ENCODE measurements around the gene PES1. TPM values are rescaled to one million over a fixed set of nuclear protein-coding genes. Genes with fewer than 3 reads are reported as not detected.

The PES1 gene
- total RNA-seq, 2 experiments from 2014 or later = 28.4 to 30.5 TPM

DNA sequence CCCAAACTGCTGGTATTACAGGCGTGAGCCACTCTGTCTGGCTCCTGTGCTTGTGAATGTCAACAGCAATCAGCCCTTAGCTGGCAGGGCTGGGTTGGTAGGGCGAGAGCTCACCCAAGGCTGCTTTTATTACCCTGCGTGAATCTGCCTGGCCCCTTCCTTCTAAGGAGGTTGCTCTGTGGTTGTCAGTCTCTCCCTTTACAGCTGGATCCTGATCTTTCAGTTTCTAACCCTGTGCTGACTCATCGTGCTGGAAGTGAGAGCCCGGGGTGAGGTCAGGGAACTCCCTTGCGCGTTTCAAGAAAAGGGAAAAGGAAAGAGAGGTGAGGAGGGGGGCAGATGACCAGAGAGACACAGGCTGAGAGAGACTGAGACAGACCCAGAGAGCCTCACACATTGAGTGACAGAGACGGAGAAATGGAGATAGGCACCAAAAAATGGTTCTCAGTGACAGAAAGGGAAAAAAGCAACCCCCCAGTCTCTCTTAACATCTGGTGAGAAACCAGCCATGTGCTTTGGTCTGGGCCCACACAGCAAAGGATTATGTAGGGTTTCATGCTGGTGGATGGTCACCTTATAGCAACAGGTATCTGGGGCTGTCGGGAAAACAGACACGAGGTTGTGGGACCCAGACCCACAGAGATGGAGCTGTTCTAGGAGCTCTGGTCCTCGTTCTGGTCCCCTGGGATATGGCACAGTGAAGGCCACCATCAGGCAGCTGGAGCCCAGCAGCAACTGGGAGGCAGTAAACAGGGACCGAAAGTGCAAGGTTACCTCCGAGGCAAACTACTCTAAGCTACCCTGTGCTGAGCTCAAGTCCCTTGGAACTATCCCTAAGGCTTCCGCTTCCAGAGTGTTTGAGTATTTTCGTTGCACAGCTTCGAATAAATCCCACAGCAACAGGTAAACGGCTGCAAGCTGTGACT lies 17.8 kb upstream of the PES1 start:
- H3K36me3 Mint-ChIP-seq (ENCODE audit: low read depth) = no peaks in the 10 kb centered on the region
- H3K27me3 Mint-ChIP-seq = no peaks in the 10 kb centered on the region
- intact Hi-C loops (cut with DNase I, micrococcal nuclease) = loop anchor here in 1 of 2 experiments (10.0 kb wide), 1 partner anchor 215 kb away; the partner anchor contains the start of gene SEC14L2
- H3K4me1 Mint-ChIP-seq (ENCODE audit: low read depth) = peaks cover 16% of the 10 kb centered on the region
- Histone ChIP-seq H3K4me1 (ENCODE audit: insufficient read depth, low read length) (peaks cover 33% of the 10 kb centered on the region), H3K4me3 (ENCODE audit: low read length) (no peak overlapping the region), H3K9me3 (ENCODE audit: control insufficient read depth in 1 of 2, insufficient read depth in 1 of 2, low read length in 2 of 2) (no peaks in the 10 kb centered on the region), H3K36me3 (ENCODE audit: insufficient read depth, low read length) (no peaks in the 10 kb centered on the region), H3K27me3 (ENCODE audit: control insufficient read depth in 1 of 2, insufficient read depth in 2 of 2, low read length in 2 of 2) (no peaks in the 10 kb centered on the region), H3K27ac (ENCODE audit: low read depth in 1 of 2, low read length in 2 of 2) (no peak overlapping the region)
- H3K9me3 Mint-ChIP-seq = no peaks in the 10 kb centered on the region
- no peak for ATAC-seq (ENCODE audit: poor library complexity)
- TF ChIP-seq, protein P1, sequence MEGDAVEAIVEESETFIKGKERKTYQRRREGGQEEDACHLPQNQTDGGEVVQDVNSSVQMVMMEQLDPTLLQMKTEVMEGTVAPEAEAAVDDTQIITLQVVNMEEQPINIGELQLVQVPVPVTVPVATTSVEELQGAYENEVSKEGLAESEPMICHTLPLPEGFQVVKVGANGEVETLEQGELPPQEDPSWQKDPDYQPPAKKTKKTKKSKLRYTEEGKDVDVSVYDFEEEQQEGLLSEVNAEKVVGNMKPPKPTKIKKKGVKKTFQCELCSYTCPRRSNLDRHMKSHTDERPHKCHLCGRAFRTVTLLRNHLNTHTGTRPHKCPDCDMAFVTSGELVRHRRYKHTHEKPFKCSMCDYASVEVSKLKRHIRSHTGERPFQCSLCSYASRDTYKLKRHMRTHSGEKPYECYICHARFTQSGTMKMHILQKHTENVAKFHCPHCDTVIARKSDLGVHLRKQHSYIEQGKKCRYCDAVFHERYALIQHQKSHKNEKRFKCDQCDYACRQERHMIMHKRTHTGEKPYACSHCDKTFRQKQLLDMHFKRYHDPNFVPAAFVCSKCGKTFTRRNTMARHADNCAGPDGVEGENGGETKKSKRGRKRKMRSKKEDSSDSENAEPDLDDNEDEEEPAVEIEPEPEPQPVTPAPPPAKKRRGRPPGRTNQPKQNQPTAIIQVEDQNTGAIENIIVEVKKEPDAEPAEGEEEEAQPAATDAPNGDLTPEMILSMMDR (IDR thresholded peaks at IDR 0.05) = no peak
- CTCF ChIA-PET = no interaction called here
- POLR2A ChIA-PET = no interaction called here
- H3K27ac Mint-ChIP-seq = no peak overlapping the region
- DNase-seq = peak in 3 of 14 experiments; percentile 30 to 72 (median 62)
- no peak overlapping the region for H3K4me3 Mint-ChIP-seq

DNA sequence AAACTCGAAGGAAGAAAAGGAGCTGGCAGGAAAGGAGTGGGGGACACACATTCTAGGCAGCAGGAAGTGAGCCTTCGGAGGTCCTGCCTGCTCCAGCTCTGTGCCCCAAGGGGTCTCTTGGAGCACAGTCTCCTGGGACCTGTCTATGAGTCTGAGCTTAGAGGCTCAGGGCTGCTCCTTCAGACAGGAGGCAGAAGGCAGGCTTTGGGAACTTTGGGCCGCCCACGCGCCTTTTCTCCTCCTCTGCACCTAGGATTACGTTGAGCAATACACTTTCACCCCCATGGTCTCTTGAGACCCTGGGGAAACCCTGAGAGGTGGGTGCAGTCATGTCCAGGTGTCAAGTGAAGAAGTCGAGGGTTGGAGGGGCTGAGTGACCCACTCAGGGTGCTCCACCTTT lies 16.2 kb upstream of the PES1 start:
- H3K4me1 Mint-ChIP-seq (ENCODE audit: low read depth) = peaks cover 16% of the 10 kb centered on the region
- DNase-seq (no peak), ATAC-seq (ENCODE audit: poor library complexity) (no peak)
- H3K9me3 Mint-ChIP-seq = no peaks in the 10 kb centered on the region
- TF ChIP-seq, protein P1 (IDR thresholded peaks at IDR 0.05) = no peak
- no peak overlapping the region for H3K27ac Mint-ChIP-seq
- POLR2A ChIA-PET = interaction anchor here (1.2 kb wide), 2 partner anchors 16 to 477 kb away, joined by 4 to 5 read pairs; partner anchors contain the start of gene PES1
- Histone ChIP-seq H3K4me1 (ENCODE audit: insufficient read depth, low read length) (peaks cover 33% of the 10 kb centered on the region), H3K27ac (ENCODE audit: low read depth in 1 of 2, low read length in 2 of 2) (no peak overlapping the region), H3K9me3 (ENCODE audit: control insufficient read depth in 1 of 2, insufficient read depth in 1 of 2, low read length in 2 of 2) (no peaks in the 10 kb centered on the region), H3K4me3 (ENCODE audit: low read length) (no peak overlapping the region), H3K36me3 (ENCODE audit: insufficient read depth, low read length) (no peaks in the 10 kb centered on the region), H3K27me3 (ENCODE audit: control insufficient read depth in 1 of 2, insufficient read depth in 2 of 2, low read length in 2 of 2) (no peaks in the 10 kb centered on the region)
- H3K4me3 Mint-ChIP-seq = no peak overlapping the region
- H3K36me3 Mint-ChIP-seq (ENCODE audit: low read depth) = no peaks in the 10 kb centered on the region
- CTCF ChIA-PET = no interaction called here
- intact Hi-C loops (cut with DNase I, micrococcal nuclease) = loop anchor here in 1 of 2 experiments (10.0 kb wide), 1 partner anchor 213 kb away; the partner anchor contains the start of gene SEC14L2
- no peaks in the 10 kb centered on the region for H3K27me3 Mint-ChIP-seq

DNA sequence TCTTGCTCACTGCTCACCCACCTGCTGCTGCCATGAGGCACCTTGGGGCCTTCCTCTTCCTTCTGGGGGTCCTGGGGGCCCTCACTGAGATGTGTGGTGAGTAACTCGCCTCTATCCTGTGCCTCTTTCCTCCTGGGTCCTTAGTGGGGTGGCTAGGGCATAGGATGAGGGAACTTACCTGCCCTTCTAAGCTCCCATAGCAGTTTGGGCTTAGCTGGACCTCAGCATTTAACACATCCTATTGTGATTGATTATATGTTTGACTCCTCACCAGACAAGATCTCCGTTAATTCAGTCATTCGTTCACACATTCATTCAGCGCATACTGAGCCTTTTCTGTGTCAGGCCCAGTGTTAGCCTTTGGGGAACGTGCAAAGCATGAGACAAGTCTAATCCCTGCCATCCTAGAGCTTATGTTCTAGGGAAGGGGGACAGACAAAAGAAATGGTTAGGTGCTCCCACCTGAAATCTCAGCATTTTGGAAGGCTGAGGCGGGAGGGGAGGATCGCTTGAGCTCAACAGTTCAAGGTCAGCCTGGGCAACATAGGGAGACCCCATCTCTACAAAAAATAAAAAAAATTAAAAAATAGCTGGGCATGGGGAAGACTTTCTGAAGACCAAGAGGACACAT lies 15.7 kb upstream of the PES1 start:
- Histone ChIP-seq H3K4me3 (ENCODE audit: low read length) (peak overlapping the region; percentile 61), H3K27me3 (ENCODE audit: control insufficient read depth in 1 of 2, insufficient read depth in 2 of 2, low read length in 2 of 2) (no peaks in the 10 kb centered on the region), H3K9me3 (ENCODE audit: control insufficient read depth in 1 of 2, insufficient read depth in 1 of 2, low read length in 2 of 2) (no peaks in the 10 kb centered on the region), H3K4me1 (ENCODE audit: insufficient read depth, low read length) (peaks cover 33% of the 10 kb centered on the region), H3K36me3 (ENCODE audit: insufficient read depth, low read length) (no peaks in the 10 kb centered on the region), H3K27ac (ENCODE audit: low read depth in 1 of 2, low read length in 2 of 2) (no peak overlapping the region)
- Mint-ChIP-seq H3K4me1 (ENCODE audit: low read depth) (peaks cover 16% of the 10 kb centered on the region), H3K36me3 (ENCODE audit: low read depth) (no peaks in the 10 kb centered on the region), H3K27me3 (no peaks in the 10 kb centered on the region), H3K4me3 (peak overlapping the region; percentile 92), H3K9me3 (no peaks in the 10 kb centered on the region), H3K27ac (peak overlapping the region; percentile 45)
- CTCF ChIA-PET = no interaction called here
- DNase-seq (no peak), ATAC-seq (ENCODE audit: poor library complexity) (no peak)
- intact Hi-C loops (cut with DNase I, micrococcal nuclease) = loop anchor here in 1 of 2 experiments (10.0 kb wide), 1 partner anchor 213 kb away; the partner anchor contains the start of gene SEC14L2
- TF ChIP-seq, protein P1 (IDR thresholded peaks at IDR 0.05) = no peak
- POLR2A ChIA-PET = interaction anchor here (1.2 to 1.4 kb wide), 3 partner anchors 14 to 477 kb away, joined by 4 to 5 read pairs (median 4); partner anchors contain the start of gene PES1
